Endothelial cell of umbilical vein (primary cell): Measurements from ENCODE around the gene OR6B2. TPM values are rescaled to one million over a fixed set of nuclear protein-coding genes. Genes with fewer than 3 reads are reported as not detected.

Source experiments
- BruUV-seq: library from RNA; stranded (reverse); fragments of 400-500 nt; replicated peaks from 2 replicates; lab custom pipeline; 2021; lab: Mats Ljungman, UMichigan
- CTCF ChIA-PET: fragments of 300-600, 350-600 bp; sonication (Branson Sonifier 250); formaldehyde crosslinking; loops from one replicate; lab custom pipeline; 2021; ENCODE audit warnings: antibody characterized with exemption, inconsistent platforms; lab: Charles Lee
- POLR2A ChIA-PET: fragments of 300-600, 350-600 bp; sonication (Branson Sonifier 250); formaldehyde crosslinking; loops from one replicate; lab custom pipeline; 2021; ENCODE audit warnings: antibody characterized with exemption, inconsistent platforms; lab: Charles Lee
- DNase-seq: peaks from one replicate; pipeline ENCODE4 v3.0.0-alpha.2; 2011; ENCODE audit warnings: low read depth, low spot score
- FAIRE-seq: peaks from 2 replicates; lab custom pipeline; 2011; peaks lifted over from hg19 to GRCh38; lab: Jason Lieb, UNC
- H2AFZ ChIP-seq: 2 replicates; pipeline ENCODE4 v1.6.0; 2012; ENCODE audit warnings: low read depth, low read length, control low read depth, inconsistent platforms
- H3K27ac ChIP-seq: 2 replicates; pipeline ENCODE4 v1.5.1; 2011; ENCODE audit warnings: low read depth, mild to moderate bottlenecking, control low read depth, low read length, moderate library complexity; ENCODE audit not compliant: insufficient read depth
- H3K27me3 ChIP-seq, 2 experiments: 2 replicates each; pipeline versions ENCODE4 v1.6.0 to v1.6.1; 2011; ENCODE audit warnings: low read length in 2 of 2, mixed read lengths in 1 of 2; ENCODE audit not compliant: control insufficient read depth in 2 of 2, insufficient read depth in 2 of 2
- H3K36me3 ChIP-seq, 2 experiments: 2 replicates in 1 of 2; 3 replicates in 1 of 2; pipeline ENCODE4 v1.5.1; 2011; ENCODE audit warnings: low read length in 2 of 2, mild to moderate bottlenecking in 1 of 2, moderate library complexity in 1 of 2; ENCODE audit not compliant: control insufficient read depth in 2 of 2, insufficient read depth in 2 of 2; ENCODE audit errors: extremely low read depth in 1 of 2
- H3K4me1 ChIP-seq: 3 replicates; pipeline ENCODE4 v1.5.1; 2011; ENCODE audit warnings: mild to moderate bottlenecking, low read length; ENCODE audit not compliant: control insufficient read depth, insufficient read depth; ENCODE audit errors: extremely low read depth
- H3K4me2 ChIP-seq: 2 replicates; pipeline ENCODE4 v1.6.1; 2011; ENCODE audit warnings: low read length, control low read depth, mixed read lengths; ENCODE audit not compliant: insufficient read depth
- H3K4me3 ChIP-seq, 3 experiments: fragments of 200-600 bp in 1 of 3; sonication (generic), shearing (Covaris generic) in 1 of 3; replicated peaks in 1 of 3; 2 replicates each; pipeline ENCODE4 v1.5.1; 2011 to 2016; ENCODE audit warnings: control low read depth in 3 of 3, low read length in 3 of 3, mild to moderate bottlenecking in 2 of 3, inconsistent platforms in 1 of 3, low read depth in 1 of 3, moderate library complexity in 1 of 3; ENCODE audit not compliant: insufficient read depth in 1 of 3
- H3K79me2 ChIP-seq: 2 replicates; pipeline ENCODE4 v1.6.0; 2012; ENCODE audit warnings: low read length, inconsistent platforms; ENCODE audit not compliant: control insufficient read depth, insufficient read depth
- H3K9ac ChIP-seq: replicated peaks from 2 replicates; pipeline ENCODE3; 2011; ENCODE audit warnings: low read length, control low read depth; ENCODE audit not compliant: insufficient read depth; ENCODE audit errors: extremely low read depth
- H3K9me1 ChIP-seq: replicated peaks from 3 replicates; pipeline ENCODE4 v1.6.0; 2011; ENCODE audit warnings: mild to moderate bottlenecking, low read length; ENCODE audit not compliant: control insufficient read depth, insufficient read depth; ENCODE audit errors: extremely low read depth
- H3K9me3 ChIP-seq: replicated peaks from 2 replicates; pipeline ENCODE4 v1.5.1; 2012; ENCODE audit warnings: low read length, inconsistent platforms; ENCODE audit not compliant: control insufficient read depth, insufficient read depth
- H4K20me1 ChIP-seq: replicated peaks from 2 replicates; pipeline ENCODE3; 2011; ENCODE audit warnings: mild to moderate bottlenecking, low read length; ENCODE audit not compliant: control insufficient read depth, insufficient read depth; ENCODE audit errors: extremely low read depth
- EZH2 ChIP-seq: IDR thresholded peaks from 2 replicates; pipeline ENCODE4 v1.6.1; 2012; ENCODE audit warnings: borderline replicate concordance, low read depth, mild to moderate bottlenecking, moderate library complexity, low read length, inconsistent platforms; ENCODE audit not compliant: severe bottlenecking
- FOS ChIP-seq: IDR thresholded peaks from 2 replicates; pipeline ENCODE4 v1.6.1; 2011; ENCODE audit warnings: mild to moderate bottlenecking, low read length, moderate library complexity, borderline replicate concordance; ENCODE audit not compliant: insufficient read depth
- GATA2 ChIP-seq: IDR thresholded peaks from 2 replicates; pipeline ENCODE4 v1.7.0; 2011; ENCODE audit warnings: low read depth, mild to moderate bottlenecking, moderate library complexity, mixed read lengths, low read length; ENCODE audit not compliant: insufficient read length, insufficient read depth
- JUN ChIP-seq: IDR thresholded peaks from 2 replicates; pipeline ENCODE4 v1.6.1; 2011; ENCODE audit warnings: borderline replicate concordance, low read depth; ENCODE audit not compliant: insufficient read length, insufficient read depth
- MYC ChIP-seq: IDR thresholded peaks from one replicate; pipeline ENCODE4 v1.6.1; 2011; ENCODE audit warnings: mild to moderate bottlenecking, low read depth, low read length
- POLR2A ChIP-seq: IDR thresholded peaks from 2 replicates; pipeline ENCODE4 v1.6.1; 2012; ENCODE audit warnings: low read depth, mild to moderate bottlenecking, control low read depth, low read length
- POLR2AphosphoS5 ChIP-seq: IDR thresholded peaks from 2 replicates; pipeline ENCODE4 v1.6.1; 2012; ENCODE audit warnings: low read depth, mild to moderate bottlenecking, control low read depth, low read length, moderate library complexity; ENCODE audit not compliant: insufficient read depth
- dilution Hi-C: fragments of 300-500 bp; cut with MboI; formaldehyde crosslinking; loops from one replicate; pipeline ENCODE4 v1.15.0; 2019; ENCODE audit warnings: low sequenced_read_pairs; ENCODE audit not compliant: extremely low pct_ligation_motif_present
- intact Hi-C: fragments of 100-400 bp; cut with micrococcal nuclease; formaldehyde crosslinking; loops from one replicate; pipeline ENCODE4 v1.10.0; 2022
- polyA plus RNA-seq, 4 experiments: library from polyadenylated mRNA; depleted of rRNA in 3 of 4; stranded (reverse) in 3 of 4; unstranded in 1 of 4; fragments of >200 nt; gene quantifications; 2 replicates each; pipeline versions ENCODE4 v1.2.1 to v1.2.3, GENCODE V29; 2011 to 2012; ENCODE audit warnings: missing spikeins in 1 of 4
- total RNA-seq: library from RNA; stranded (reverse); gene quantifications from 2 replicates; pipeline ENCODE4 v1.2.3, GENCODE V29; 2021
- TF ChIP-seq, protein P1 (sequence below): IDR thresholded peaks from 2 replicates; pipeline ENCODE4 v1.6.1; 2011; ENCODE audit not compliant: insufficient read depth, insufficient read length
- TF ChIP-seq, protein P2 (sequence below), 2 donors: IDR thresholded peaks; 1 replicate in 1 of 2; 2 replicates in 1 of 2; pipeline ENCODE4 v1.5.1; 2011; ENCODE audit warnings: low read length in 2 of 2, mild to moderate bottlenecking in 2 of 2, moderate library complexity in 2 of 2, control low read depth in 1 of 2, inconsistent platforms in 1 of 2, low read depth in 1 of 2; ENCODE audit not compliant: insufficient read depth in 1 of 2; ENCODE audit errors: extremely low read depth in 1 of 2

The OR6B2 gene
- total and polyA plus RNA-seq, 2 donors (not counting 3 experiments of a cell fraction or from before 2014, with no cell fraction given), result not detected

DNA sequence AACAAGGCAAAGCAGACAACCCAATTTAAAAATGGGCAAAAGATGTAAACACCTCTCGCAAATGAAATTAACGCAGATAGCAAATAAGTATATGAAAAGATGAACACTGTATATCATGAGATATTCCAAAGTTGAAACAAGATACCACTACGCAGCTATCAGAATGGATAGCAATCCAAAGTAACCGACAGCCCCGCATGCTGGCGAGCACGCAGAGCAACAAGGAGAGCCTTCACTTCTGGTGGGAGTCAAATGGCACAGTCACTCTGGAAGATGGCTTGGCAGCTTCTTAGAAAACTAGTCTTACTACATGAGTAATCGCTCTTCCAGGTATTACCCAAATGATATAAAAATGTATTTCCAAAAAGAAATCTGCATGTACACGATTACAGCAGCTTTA lies 6.4 kb downstream of the OR6B2 start:
- no peaks in the 10 kb centered on the region for H3K9me1 ChIP-seq
- peaks cover 40% of the 10 kb centered on the region for H3K79me2 ChIP-seq
- no peak for FAIRE-seq
- peaks cover 0 to 3% of the 10 kb centered on the region in 2 experiments for H3K27me3 ChIP-seq
- intact Hi-C loops (loop anchor here (5.0 kb wide), 1 partner anchor 539 kb away; the partner anchor contains the start of gene DUSP28), dilution Hi-C loops (no loop called here)
- H3K4me3 ChIP-seq, result peak overlapping the region in 1 of 3 experiments; percentile 96
- H4K20me1 ChIP-seq, result no peaks in the 10 kb centered on the region
- peak overlapping the region; percentile 95 for H3K4me2 ChIP-seq
- ChIA-PET CTCF (interaction anchor here (1.7 kb wide), 1 partner anchor 15 kb away, joined by 4 read pairs; no protein-coding TSS in a partner anchor), POLR2A (no interaction called here)
- TSS peak; percentile 44 for BruUV-seq
- H2AFZ ChIP-seq, result no peak overlapping the region
- DNase-seq, result no peak
- H3K4me1 ChIP-seq, result peaks cover 10% of the 10 kb centered on the region
- no peaks in the 10 kb centered on the region for H3K9me3 ChIP-seq
- TF ChIP-seq MYC, result no peak
- no peak for TF ChIP-seq POLR2A
- no peak for TF ChIP-seq POLR2AphosphoS5
- no peak for TF ChIP-seq EZH2
- TF ChIP-seq, protein P1, sequence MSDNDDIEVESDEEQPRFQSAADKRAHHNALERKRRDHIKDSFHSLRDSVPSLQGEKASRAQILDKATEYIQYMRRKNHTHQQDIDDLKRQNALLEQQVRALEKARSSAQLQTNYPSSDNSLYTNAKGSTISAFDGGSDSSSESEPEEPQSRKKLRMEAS, result no peak
- TF ChIP-seq GATA2, result no peak
- TF ChIP-seq, protein P2, sequence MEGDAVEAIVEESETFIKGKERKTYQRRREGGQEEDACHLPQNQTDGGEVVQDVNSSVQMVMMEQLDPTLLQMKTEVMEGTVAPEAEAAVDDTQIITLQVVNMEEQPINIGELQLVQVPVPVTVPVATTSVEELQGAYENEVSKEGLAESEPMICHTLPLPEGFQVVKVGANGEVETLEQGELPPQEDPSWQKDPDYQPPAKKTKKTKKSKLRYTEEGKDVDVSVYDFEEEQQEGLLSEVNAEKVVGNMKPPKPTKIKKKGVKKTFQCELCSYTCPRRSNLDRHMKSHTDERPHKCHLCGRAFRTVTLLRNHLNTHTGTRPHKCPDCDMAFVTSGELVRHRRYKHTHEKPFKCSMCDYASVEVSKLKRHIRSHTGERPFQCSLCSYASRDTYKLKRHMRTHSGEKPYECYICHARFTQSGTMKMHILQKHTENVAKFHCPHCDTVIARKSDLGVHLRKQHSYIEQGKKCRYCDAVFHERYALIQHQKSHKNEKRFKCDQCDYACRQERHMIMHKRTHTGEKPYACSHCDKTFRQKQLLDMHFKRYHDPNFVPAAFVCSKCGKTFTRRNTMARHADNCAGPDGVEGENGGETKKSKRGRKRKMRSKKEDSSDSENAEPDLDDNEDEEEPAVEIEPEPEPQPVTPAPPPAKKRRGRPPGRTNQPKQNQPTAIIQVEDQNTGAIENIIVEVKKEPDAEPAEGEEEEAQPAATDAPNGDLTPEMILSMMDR (IDR thresholded peaks at IDR 0.05; ENCODE audit: extremely low read depth in 1 of 2, insufficient read depth in 1 of 2, low read depth in 1 of 2, low read length in 2 of 2), result no peak
- TF ChIP-seq FOS, result no peak
- no peak for TF ChIP-seq JUN
- H3K27ac ChIP-seq, result no peak overlapping the region
- H3K36me3 ChIP-seq, result peaks cover 10 to 14% of the 10 kb centered on the region in 2 experiments
- H3K9ac ChIP-seq, result no peak overlapping the region
